ENCODE data around the gene INS. TPM values are rescaled to one million over a fixed set of nuclear protein-coding genes. Genes with fewer than 3 reads are reported as not detected.

INS gene
- total RNA-seq, 2 experiments from 2014 or later = not detected

GRCh38 chr11:2115308-2115707 lies 45.7 kb downstream of the INS start:
- H3K36me3 Mint-ChIP-seq (ENCODE audit: low read depth) = no peaks in the 10 kb centered on the region
- H3K4me3 Mint-ChIP-seq = no peak overlapping the region
- DNase-seq (no peak), ATAC-seq (no peak)
- CTCF ChIA-PET = no interaction called here
- intact Hi-C loops (cut with DNase I, micrococcal nuclease) = no loop called here
- no peak overlapping the region for H3K27ac Mint-ChIP-seq
- H3K9me3 Mint-ChIP-seq (ENCODE audit: low read depth) = no peaks in the 10 kb centered on the region
- H3K4me1 Mint-ChIP-seq = no peaks in the 10 kb centered on the region
- POLR2A ChIA-PET = no interaction called here
- H3K27me3 Mint-ChIP-seq = peaks cover 11% of the 10 kb centered on the region

GRCh38 chr11:2114430-2115241 lies 46.4 kb downstream of the INS start:
- H3K27me3 Mint-ChIP-seq = peaks cover 6% of the 10 kb centered on the region
- no peak for ATAC-seq
- H3K4me3 Mint-ChIP-seq = no peak overlapping the region
- DNase-seq = no peak
- intact Hi-C loops (cut with DNase I, micrococcal nuclease) = no loop called here
- H3K36me3 Mint-ChIP-seq (ENCODE audit: low read depth) = no peaks in the 10 kb centered on the region
- no peaks in the 10 kb centered on the region for H3K9me3 Mint-ChIP-seq (ENCODE audit: low read depth)
- CTCF ChIA-PET = interaction anchor here (1.0 to 1.4 kb wide), 2 partner anchors 37 to 39 kb away, joined by 3 to 4 read pairs; no protein-coding TSS in a partner anchor
- no peak overlapping the region for H3K27ac Mint-ChIP-seq
- no peaks in the 10 kb centered on the region for H3K4me1 Mint-ChIP-seq
- POLR2A ChIA-PET = interaction anchor here (0.6 kb wide), 1 partner anchor 1152 kb away, joined by 3 read pairs; no protein-coding TSS in a partner anchor

- ChIA-PET CTCF (interaction anchor here (0.8 to 1.4 kb wide), 3 partner anchors 18 to 40 kb away, joined by 3 to 4 read pairs (median 3); no protein-coding TSS in a partner anchor), POLR2A (interaction anchor here (0.6 kb wide), 1 partner anchor 1151 kb away, joined by 3 read pairs; no protein-coding TSS in a partner anchor)
- Mint-ChIP-seq H3K4me1 (no peaks in the 10 kb centered on the region), H3K27me3 (peaks cover 5% of the 10 kb centered on the region), H3K27ac (no peak overlapping the region), H3K4me3 (no peak overlapping the region), H3K36me3 (ENCODE audit: low read depth) (no peaks in the 10 kb centered on the region), H3K9me3 (ENCODE audit: low read depth) (no peaks in the 10 kb centered on the region)
- ATAC-seq (no peak), DNase-seq (no peak)
- intact Hi-C loops (cut with DNase I, micrococcal nuclease) = no loop called here
These were observed 47.2 kb downstream of the INS start for GRCh38 chr11:2113776-2114175.

- DNase-seq = no peak
- intact Hi-C loops (cut with DNase I, micrococcal nuclease) = no loop called here
- ATAC-seq = no peak
- ChIA-PET CTCF (no interaction called here), POLR2A (no interaction called here)
- Mint-ChIP-seq H3K4me1 (no peaks in the 10 kb centered on the region), H3K27me3 (peaks cover 3% of the 10 kb centered on the region), H3K4me3 (no peak overlapping the region), H3K36me3 (ENCODE audit: low read depth) (no peaks in the 10 kb centered on the region), H3K9me3 (ENCODE audit: low read depth) (no peaks in the 10 kb centered on the region), H3K27ac (no peak overlapping the region)
These were observed 50.5 kb downstream of the INS start for GRCh38 chr11:2110521-2110920.

Small RNA genes within 50 kb of the gene (microRNA-seq; reads per million reads assigned to microRNA genes)
- gene MIR4686 (ENCODE audit: borderline replicate concordance) = not detected
- gene MIR483 (ENCODE audit: borderline replicate concordance) = 28.9 reads per million, percentile 49 among the genes with 10 or more reads in this experiment

Other genes starting within 250 kb of the INS start
- 1 to 10 TPM; 2.1 TPM for gene TNNT3, start 241.5 kb downstream of the INS start, total RNA-seq
- 100 to 1,000 TPM; 106 to 137 TPM for gene MRPL23, start 213.9 kb downstream of the INS start, total RNA-seq
- not detected for gene H19, start 163.4 kb downstream of the INS start, total RNA-seq
- gene IGF2, start 21.8 kb downstream of the INS start, total RNA-seq = 1 to 10 TPM; 8.6 to 9.2 TPM
- gene TH, start 10.6 kb upstream of the INS start, total RNA-seq = not detected
- gene ASCL2, start 109.4 kb upstream of the INS start, total RNA-seq = 1 to 10 TPM; 2.0 to 2.7 TPM
- 1 to 10 TPM; 6.7 to 8.3 TPM for gene C11orf21, start 140.7 kb upstream of the INS start, total RNA-seq
- 1 to 10 TPM; 6.0 to 7.6 TPM for gene TSPAN32, start 140.8 kb upstream of the INS start, total RNA-seq
- gene CD81, start 216.1 kb upstream of the INS start, total RNA-seq = 100 to 1,000 TPM; 118 to 145 TPM
- gene TSSC4, start 239.5 kb upstream of the INS start, total RNA-seq = 10 to 100 TPM; 19.8 to 38.4 TPM

Data from activated CD4-positive, alpha-beta T cell treated with anti-CD3 and anti-CD28 coated beads for 36 hours (primary cell).